GM23338 (cell line): ENCODE measurements around the gene TPST2. TPM values are rescaled to one million over a fixed set of nuclear protein-coding genes. Genes with fewer than 3 reads are reported as not detected.
A peak's percentile ranks its signal among the peaks of the same experiment; 100 is the strongest.

ENCODE experiments used
- ATAC-seq: fragments of 200-7000 bp; cut with Tn5 transposase; 3 replicates; pipeline ENCODE4 v1.9.1; 2020
- DNase-seq: peaks from one replicate; pipeline ENCODE4 v3.0.0-alpha.2; 2015; ENCODE audit warnings: low spot score
- H2AFZ ChIP-seq: fragments of 200-600 bp; sonication (generic); 2 replicates; pipeline ENCODE4 v1.8.0; 2016; ENCODE audit warnings: antibody characterized with exemption, mild to moderate bottlenecking, moderate library complexity
- H3F3A ChIP-seq: fragments of 200-600 bp; sonication (generic); replicated peaks from 2 replicates; pipeline ENCODE4 v1.8.0; 2017; ENCODE audit warnings: antibody characterized with exemption, mixed run types, low read depth
- H3K27ac ChIP-seq: fragments of 200-600 bp; sonication (generic); 2 replicates; pipeline ENCODE4 v1.6.1; 2016; ENCODE audit warnings: low read depth
- H3K27me3 ChIP-seq: fragments of 200-600 bp; sonication (generic); 2 replicates; pipeline ENCODE4 v1.8.0; 2016; ENCODE audit warnings: mild to moderate bottlenecking, mixed run types, moderate library complexity; ENCODE audit not compliant: insufficient read depth
- H3K36me3 ChIP-seq: fragments of 200-600 bp; sonication (generic); 2 replicates; pipeline ENCODE4 v1.8.0; 2016; ENCODE audit warnings: mild to moderate bottlenecking; ENCODE audit not compliant: insufficient read depth
- H3K4me1 ChIP-seq: fragments of 200-600 bp; sonication (generic); 2 replicates; pipeline ENCODE4 v1.8.0; 2016; ENCODE audit warnings: mild to moderate bottlenecking, moderate library complexity; ENCODE audit not compliant: insufficient read depth
- H3K4me2 ChIP-seq: fragments of 200-600 bp; sonication (generic); 2 replicates; pipeline ENCODE4 v1.7.1; 2017; ENCODE audit warnings: mixed run types
- H3K4me3 ChIP-seq: fragments of 200-600 bp; sonication (generic); 2 replicates; pipeline ENCODE4 v1.6.1; 2016; ENCODE audit warnings: mixed run types
- H3K79me2 ChIP-seq: fragments of 200-600 bp; sonication (generic); replicated peaks from 2 replicates; pipeline ENCODE4 v1.8.0; 2017; ENCODE audit warnings: mild to moderate bottlenecking; ENCODE audit not compliant: insufficient read depth
- H3K9me2 ChIP-seq: fragments of 200-600 bp; sonication (generic); 2 replicates; pipeline ENCODE4 v1.8.0; 2017; ENCODE audit not compliant: insufficient read depth
- H4K20me1 ChIP-seq: fragments of 200-600 bp; sonication (generic); replicated peaks from 2 replicates; pipeline ENCODE4 v1.8.0; 2017; ENCODE audit warnings: mild to moderate bottlenecking; ENCODE audit not compliant: insufficient read depth
- H3K27ac Mint-ChIP-seq: 2 replicates; pipeline ENCODE4 v1.8.0; 2020; ENCODE audit warnings: inconsistent platforms, mild to moderate bottlenecking, moderate library complexity, mixed read lengths
- H3K27me3 Mint-ChIP-seq: 3 replicates; pipeline ENCODE4 v1.8.0; 2022; ENCODE audit warnings: low read depth, mild to moderate bottlenecking, moderate library complexity, mixed read lengths, inconsistent platforms; ENCODE audit not compliant: insufficient read depth, poor library complexity
- H3K36me3 Mint-ChIP-seq: 3 replicates; pipeline ENCODE4 v1.8.0; 2021; ENCODE audit warnings: low read depth, mild to moderate bottlenecking, inconsistent platforms, moderate library complexity, mixed read lengths
- H3K4me1 Mint-ChIP-seq: 3 replicates; pipeline ENCODE4 v1.8.0; 2020; ENCODE audit warnings: mild to moderate bottlenecking, inconsistent platforms, mixed read lengths
- H3K4me3 Mint-ChIP-seq: 3 replicates; pipeline ENCODE4 v1.8.0; 2021; ENCODE audit warnings: moderate library complexity, mild to moderate bottlenecking, inconsistent platforms, mixed read lengths
- H3K9me3 Mint-ChIP-seq: 3 replicates; pipeline ENCODE4 v1.8.0; 2020; ENCODE audit warnings: moderate library complexity, mild to moderate bottlenecking, inconsistent platforms, mixed read lengths
- CREB1 ChIP-seq: fragments of 250-450 bp; sonication (Bioruptor Pico); IDR thresholded peaks from 2 replicates; pipeline ENCODE4 v1.5.0; 2020; ENCODE audit warnings: low read depth, mild to moderate bottlenecking, moderate library complexity
- CTCF ChIP-seq, 2 experiments: fragments of 200-600 bp in 1 of 2; sonication (generic) in 1 of 2; conservative IDR thresholded peaks; 2 replicates each; pipeline versions ENCODE4 v1.5.1 to v1.6.1; 2016 to 2017; ENCODE audit warnings: antibody characterized with exemption in 2 of 2, low read depth in 2 of 2, mild to moderate bottlenecking in 2 of 2, moderate library complexity in 1 of 2
- EZH2 ChIP-seq: fragments of 200-600 bp; sonication (generic); IDR thresholded peaks from one replicate; pipeline ENCODE4 v1.8.0; 2017; ENCODE audit warnings: antibody characterized with exemption, mild to moderate bottlenecking, low read depth; ENCODE audit not compliant: unreplicated experiment
- EZH2phosphoT487 ChIP-seq: fragments of 200-600 bp; sonication (generic); IDR thresholded peaks from one replicate; pipeline ENCODE4 v1.8.1; 2018; ENCODE audit warnings: antibody characterized with exemption; ENCODE audit not compliant: unreplicated experiment
- JUNB ChIP-seq: IDR thresholded peaks from one replicate; pipeline ENCODE4 v1.6.1; 2016; ENCODE audit warnings: antibody characterized with exemption; ENCODE audit not compliant: unreplicated experiment
- POLR2AphosphoS5 ChIP-seq: IDR thresholded peaks from 2 replicates; pipeline ENCODE4 v1.6.1; 2016; ENCODE audit warnings: antibody characterized with exemption, low read depth
- REST ChIP-seq: IDR thresholded peaks from one replicate; pipeline ENCODE4 v1.6.1; 2018; ENCODE audit warnings: antibody characterized with exemption; ENCODE audit not compliant: unreplicated experiment
- STAT1 ChIP-seq: IDR thresholded peaks from one replicate; pipeline ENCODE4 v1.6.1; 2016; ENCODE audit warnings: antibody characterized with exemption; ENCODE audit not compliant: unreplicated experiment
- ZNF114 ChIP-seq: fragments of 250-450 bp; sonication (Bioruptor Pico); IDR thresholded peaks from 2 replicates; pipeline ENCODE4 v1.5.0; 2020; ENCODE audit warnings: mild to moderate bottlenecking, moderate library complexity
- ZNF331 ChIP-seq: fragments of 250-450 bp; sonication (Bioruptor Pico); IDR thresholded peaks from 2 replicates; pipeline ENCODE4 v1.5.0; 2020; ENCODE audit warnings: low read depth, mild to moderate bottlenecking, moderate library complexity
- polyA plus RNA-seq: library from polyadenylated mRNA; unstranded; fragments of >200 nt; fragmentation: Nextera tagmentation; extraction: Ambion mirVana; gene quantifications from 2 replicates; pipeline ENCODE4 v1.2.1, GENCODE V29; 2016
- total RNA-seq: library from RNA; depleted of rRNA; stranded (reverse); fragments of >200 nt; shearing (Covaris generic); gene quantifications from 2 replicates; pipeline ENCODE4 v1.2.3, GENCODE V29; 2014

The TPST2 gene
- total and polyA plus RNA-seq, 2 experiments from 2014 or later = 37.9 to 127 TPM

- no peak for TF ChIP-seq EZH2phosphoT487
- no peak for TF ChIP-seq POLR2AphosphoS5
- no peak for TF ChIP-seq REST
- TF ChIP-seq CTCF (conservative IDR thresholded peaks at IDR 0.05; ENCODE audit: low read depth in 2 of 2) = no peak
- no peak for TF ChIP-seq EZH2
- no peak for TF ChIP-seq STAT1
Measured at GRCh38 chr22:26634189-26634588, 44.3 kb upstream of the TPST2 start (continued).

GRCh38 chr22:26632422-26633155, 42.7 kb upstream of the TPST2 start:
- Histone ChIP-seq H4K20me1 (no peaks in the 10 kb centered on the region), H2AFZ (peak overlapping the region; percentile 52; the same call in 1 of the 2 replicates), H3F3A (0 out of 2 replicates have a peak, but pooled peaks cover 3% of the 10 kb centered on the region), H3K27me3 (no peaks in the 10 kb centered on the region), H3K4me1 (peaks cover 11% of the 10 kb centered on the region; the same call in 1 of the 2 replicates), H3K9me2 (no peaks in the 10 kb centered on the region), H3K27ac (no peak overlapping the region), H3K4me3 (no peak overlapping the region), H3K4me2 (no peak overlapping the region), H3K79me2 (no peaks in the 10 kb centered on the region), H3K36me3 (no peaks in the 10 kb centered on the region; the same call in 1 of the 2 replicates)
- Mint-ChIP-seq H3K4me3 (no peak overlapping the region), H3K27ac (no peak overlapping the region), H3K9me3 (no peaks in the 10 kb centered on the region; the same call in 2 of the 3 replicates), H3K36me3 (0 out of 3 replicates have a peak, but pooled peaks cover 3% of the 10 kb centered on the region), H3K4me1 (peaks cover 14% of the 10 kb centered on the region), H3K27me3 (peaks cover 13% of the 10 kb centered on the region)
- DNase-seq (no peak), ATAC-seq (no peak)
- TF ChIP-seq EZH2phosphoT487 (no peak), JUNB (no peak), ZNF114 (no peak), CTCF (conservative IDR thresholded peaks at IDR 0.05; ENCODE audit: low read depth in 2 of 2) (no peak), ZNF331 (no peak), CREB1 (CRISPR knock-in tag) (no peak)
